H1 (cell line): ENCODE measurements around the gene SLC11A1.

Experiments used
- CHD2 ChIP-seq: IDR thresholded peaks from 2 replicates; pipeline ENCODE4 v1.6.1; 2012; ENCODE audit warnings: low read length, improper control_type of control experiment
- CTCF ChIP-seq, 3 experiments: IDR thresholded peaks; 1 replicate in 2 of 3; 2 replicates in 1 of 3; pipeline versions ENCODE4 v1.5.1 to v1.6.1; 2011; ENCODE audit warnings: low read length in 3 of 3, mild to moderate bottlenecking in 3 of 3, inconsistent platforms in 2 of 3, low read depth in 1 of 3, moderate library complexity in 1 of 3; ENCODE audit not compliant: insufficient read depth in 1 of 3; ENCODE audit errors: control extremely low read depth in 1 of 3
- EP300 ChIP-seq, 2 experiments: IDR thresholded peaks; 1 replicate in 1 of 2; 2 replicates in 1 of 2; pipeline ENCODE4 v1.6.1; 2011 to 2012; ENCODE audit warnings: low read depth in 2 of 2, low read length in 2 of 2, mild to moderate bottlenecking in 2 of 2, borderline replicate concordance in 1 of 2, inconsistent platforms in 1 of 2, moderate library complexity in 1 of 2
- POLR2A ChIP-seq, 2 experiments: IDR thresholded peaks; 1 replicate in 1 of 2; 2 replicates in 1 of 2; pipeline ENCODE4 v1.6.1; 2011; ENCODE audit warnings: low read depth in 2 of 2, low read length in 2 of 2, mild to moderate bottlenecking in 2 of 2; ENCODE audit errors: control extremely low read depth in 1 of 2
- SIN3A ChIP-seq, 2 experiments: IDR thresholded peaks in 1 of 2; conservative IDR thresholded peaks in 1 of 2; 2 replicates each; pipeline ENCODE4 v1.6.1; 2011 to 2012; ENCODE audit warnings: low read length in 2 of 2, improper control_type of control experiment in 1 of 2, low read depth in 1 of 2, mild to moderate bottlenecking in 1 of 2

GRCh38 chr2:218347172-218347571 is 34.9 kb upstream of the SLC11A1 start:
- TF ChIP-seq CTCF (IDR thresholded peaks at IDR 0.05; ENCODE audit: control extremely low read depth in 1 of 3, insufficient read depth in 1 of 3, low read depth in 1 of 3, low read length in 3 of 3) (no peak), CHD2 (no peak), EP300 (IDR thresholded peaks at IDR 0.05; ENCODE audit: borderline replicate concordance in 1 of 2, low read depth in 2 of 2, low read length in 2 of 2) (no peak), POLR2A (IDR thresholded peaks at IDR 0.05; ENCODE audit: control extremely low read depth in 1 of 2, low read depth in 2 of 2, low read length in 2 of 2) (no peak), SIN3A (conservative IDR thresholded peaks at IDR 0.05 in 1 of 2, IDR thresholded peaks at IDR 0.05 in 1 of 2; ENCODE audit: low read depth in 1 of 2, low read length in 2 of 2) (no peak)
